Keratinocyte (primary cell): ENCODE results near the gene POLK. TPM values are rescaled to one million over a fixed set of nuclear protein-coding genes. Genes with fewer than 3 reads are reported as not detected.
"Not testable (repeated sequence)": the region's sequence is repeated elsewhere in the genome, so short reads cannot be mapped to it uniquely, and the experiment has no call there.

Experiments
- DNase-seq: peaks from one replicate; pipeline ENCODE4 v3.0.0-alpha.2; 2011; ENCODE audit warnings: low read depth, missing footprints, low spot score
- FAIRE-seq: peaks from 2 replicates; lab custom pipeline; 2011; peaks lifted over from hg19 to GRCh38; lab: Jason Lieb, UNC
- H2AFZ ChIP-seq: 2 replicates; pipeline ENCODE4 v1.6.0; 2012; ENCODE audit warnings: low read length, control low read depth, inconsistent platforms; ENCODE audit not compliant: control insufficient read depth
- H3K27ac ChIP-seq: 2 replicates; pipeline ENCODE4 v1.5.1; 2011; ENCODE audit warnings: low read length; ENCODE audit not compliant: control insufficient read depth, insufficient read depth
- H3K27me3 ChIP-seq: 3 replicates; pipeline ENCODE4 v1.6.0; 2011; ENCODE audit warnings: low read length; ENCODE audit not compliant: control insufficient read depth, insufficient read depth; ENCODE audit errors: extremely low read depth
- H3K36me3 ChIP-seq, 2 experiments: 2 replicates in 1 of 2; 3 replicates in 1 of 2; pipeline ENCODE4 v1.5.1; 2011; ENCODE audit warnings: low read length in 2 of 2, mild to moderate bottlenecking in 1 of 2; ENCODE audit not compliant: control insufficient read depth in 2 of 2, insufficient read depth in 2 of 2; ENCODE audit errors: extremely low read depth in 1 of 2
- H3K4me1 ChIP-seq: 3 replicates; pipeline ENCODE4 v1.5.1; 2011; ENCODE audit warnings: low read length; ENCODE audit not compliant: control insufficient read depth, insufficient read depth; ENCODE audit errors: extremely low read depth
- H3K4me2 ChIP-seq: 3 replicates; pipeline ENCODE4 v1.6.0; 2011; ENCODE audit warnings: low read depth, low read length; ENCODE audit not compliant: control insufficient read depth, insufficient read depth; ENCODE audit errors: extremely low read depth
- H3K4me3 ChIP-seq, 3 experiments: fragments of 200-600 bp in 1 of 3; sonication (generic) in 1 of 3; 2 replicates in 2 of 3; 3 replicates in 1 of 3; pipeline ENCODE4 v1.5.1; 2011 to 2016; ENCODE audit warnings: low read length in 3 of 3, mild to moderate bottlenecking in 3 of 3, control low read depth in 2 of 3, inconsistent platforms in 1 of 3, low read depth in 1 of 3, mixed read lengths in 1 of 3, mixed run types in 1 of 3, moderate library complexity in 1 of 3; ENCODE audit not compliant: control insufficient read depth in 2 of 3, insufficient read depth in 2 of 3; ENCODE audit errors: extremely low read depth in 1 of 3
- H3K79me2 ChIP-seq: 2 replicates; pipeline ENCODE4 v1.6.0; 2012; ENCODE audit warnings: low read length; ENCODE audit not compliant: control insufficient read depth, insufficient read depth
- H3K9ac ChIP-seq: 3 replicates; pipeline ENCODE4 v1.6.0; 2011; ENCODE audit warnings: low read length; ENCODE audit not compliant: control insufficient read depth, insufficient read depth; ENCODE audit errors: extremely low read depth
- H3K9me1 ChIP-seq: 3 replicates; pipeline ENCODE4 v1.6.0; 2011; ENCODE audit warnings: low read length; ENCODE audit not compliant: control insufficient read depth, insufficient read depth; ENCODE audit errors: extremely low read depth
- H3K9me3 ChIP-seq: 2 replicates; pipeline ENCODE4 v1.5.1; 2012; ENCODE audit warnings: low read depth, low read length; ENCODE audit not compliant: control insufficient read depth
- H4K20me1 ChIP-seq: 3 replicates; pipeline ENCODE4 v1.6.0; 2011; ENCODE audit warnings: low read length; ENCODE audit not compliant: control insufficient read depth, insufficient read depth; ENCODE audit errors: extremely low read depth
- CTCF ChIP-seq, 3 experiments: IDR thresholded peaks in 1 of 3; conservative IDR thresholded peaks in 1 of 3; optimal IDR thresholded peaks in 1 of 3; 2 replicates in 2 of 3; 3 replicates in 1 of 3; pipeline versions ENCODE3 to v1.5.1; 2011; ENCODE audit warnings: low read length in 3 of 3, mild to moderate bottlenecking in 3 of 3, moderate library complexity in 2 of 3, control low read depth in 1 of 3, inconsistent platforms in 1 of 3; ENCODE audit not compliant: insufficient read depth in 2 of 3; ENCODE audit errors: extremely low read depth in 1 of 3
- EZH2 ChIP-seq: IDR thresholded peaks from one replicate; pipeline ENCODE4 v1.6.1; 2012; ENCODE audit warnings: inconsistent platforms, mild to moderate bottlenecking, low read length, moderate library complexity
- dilution Hi-C: fragments of 300-500 bp; cut with MboI; formaldehyde crosslinking; loops from one replicate; pipeline ENCODE4 v1.7.0; 2020; ENCODE audit warnings: low sequenced_read_pairs; ENCODE audit not compliant: extremely low pct_ligation_motif_present
- polyA plus RNA-seq, 5 experiments: library from polyadenylated mRNA; depleted of rRNA in 3 of 5; stranded (reverse) in 3 of 5; stranded (forward) in 1 of 5; unstranded in 1 of 5; fragments of >200 nt; gene quantifications; 1 replicate in 1 of 5; 2 replicates in 3 of 5; 3 replicates in 1 of 5; pipeline versions ENCODE4 v1.2.1 to v1.2.3, GENCODE V29; 2011 to 2012; ENCODE audit warnings: missing spikeins in 2 of 5, low read depth in 1 of 5, low replicate concordance in 1 of 5

POLK gene
- polyA plus RNA-seq, 1 donor (not counting 4 experiments of a cell fraction or from before 2014, with no cell fraction given) = 25.8 TPM

- no peak overlapping the region for H2AFZ ChIP-seq
- no peak overlapping the region for H3K4me2 ChIP-seq
- H3K79me2 ChIP-seq = no peaks in the 10 kb centered on the region
- no peaks in the 10 kb centered on the region for H3K36me3 ChIP-seq
- H3K4me1 ChIP-seq = peaks cover 39% of the 10 kb centered on the region
- DNase-seq (no peak), FAIRE-seq (no peak)
- no peaks in the 10 kb centered on the region for H3K9me3 ChIP-seq
- no peaks in the 10 kb centered on the region for H3K9me1 ChIP-seq
- H3K4me3 ChIP-seq = no peak overlapping the region
- TF ChIP-seq EZH2 = no peak
- no peak for TF ChIP-seq CTCF (optimal IDR thresholded peaks at IDR 0.05 in 1 of 3, IDR thresholded peaks at IDR 0.05 in 1 of 3, conservative IDR thresholded peaks at IDR 0.05 in 1 of 3; ENCODE audit: extremely low read depth in 1 of 3, insufficient read depth in 2 of 3, low read length in 3 of 3)
- H3K27ac ChIP-seq = peak overlapping the region; percentile 42
- dilution Hi-C loops = no loop called here
- no peaks in the 10 kb centered on the region for H4K20me1 ChIP-seq
- no peaks in the 10 kb centered on the region for H3K27me3 ChIP-seq
- H3K9ac ChIP-seq = no peak overlapping the region
These were observed 92.1 kb downstream of the POLK start for GRCh38 chr5:75603821-75604220.

- H3K36me3 ChIP-seq, H3K9me1 ChIP-seq, H3K79me2 ChIP-seq, DNase-seq, H3K27ac ChIP-seq, H3K27me3 ChIP-seq, H3K9ac ChIP-seq, H4K20me1 ChIP-seq, H3K9me3 ChIP-seq, FAIRE-seq, H2AFZ ChIP-seq, dilution Hi-C loops, H3K4me2 ChIP-seq, H3K4me3 ChIP-seq: not testable (repeated sequence)
- peaks cover 45% of the 10 kb centered on the region for H3K4me1 ChIP-seq
These were observed 95.7 kb downstream of the POLK start for GRCh38 chr5:75607341-75607740.

GRCh38 chr5:75608870-75609269 lies 97.2 kb downstream of the POLK start:
- no peaks in the 10 kb centered on the region for H3K9me1 ChIP-seq
- no peak overlapping the region for H3K4me2 ChIP-seq
- no peak overlapping the region for H3K27ac ChIP-seq
- no peaks in the 10 kb centered on the region for H4K20me1 ChIP-seq
- dilution Hi-C loops = no loop called here
- peaks cover 32% of the 10 kb centered on the region for H3K4me1 ChIP-seq
- TF ChIP-seq EZH2 (no peak), CTCF (optimal IDR thresholded peaks at IDR 0.05 in 1 of 3, IDR thresholded peaks at IDR 0.05 in 1 of 3, conservative IDR thresholded peaks at IDR 0.05 in 1 of 3; ENCODE audit: extremely low read depth in 1 of 3, insufficient read depth in 2 of 3, low read length in 3 of 3) (no peak)
- no peaks in the 10 kb centered on the region for H3K36me3 ChIP-seq
- no peak overlapping the region for H2AFZ ChIP-seq
- no peaks in the 10 kb centered on the region for H3K9me3 ChIP-seq
- DNase-seq (no peak), FAIRE-seq (no peak)
- no peak overlapping the region for H3K9ac ChIP-seq
- no peaks in the 10 kb centered on the region for H3K27me3 ChIP-seq
- no peaks in the 10 kb centered on the region for H3K79me2 ChIP-seq
- H3K4me3 ChIP-seq = no peak overlapping the region
